ENCODE results near the gene TAC4.

- TF ChIP-seq POLR2A (IDR thresholded peaks at IDR 0.05) (no peak), CTCF (IDR thresholded peaks at IDR 0.05) (no peak)
Observed at GRCh38 chr17:49829026-49829425, 18.8 kb downstream of the TAC4 start.

Measured in uterus (tissue), 2 donors.